A673 (cell line): ENCODE data around the gene CCKAR.

Experiments used
- CTCF ChIP-seq: fragments of 300-800, 200-600 bp; sonication (generic); conservative IDR thresholded peaks from 2 replicates; pipeline ENCODE4 v1.5.1; 2017; ENCODE audit warnings: low read depth, mild to moderate bottlenecking, antibody characterized with exemption, low read length, moderate library complexity, mixed read lengths
- EZH2 ChIP-seq: fragments of 200-600 bp; sonication (generic); IDR thresholded peaks from 2 replicates; pipeline ENCODE4 v1.6.1; 2017; ENCODE audit warnings: borderline replicate concordance, low read depth, mild to moderate bottlenecking, mixed read lengths, antibody characterized with exemption, low read length; ENCODE audit not compliant: poor library complexity, severe bottlenecking

- TF ChIP-seq CTCF, result no peak
- no peak for TF ChIP-seq EZH2
Measured at GRCh38 chr4:26447378-26447777, 42.9 kb downstream of the CCKAR start.
